DMS153 (cell line): Measurements from ENCODE around the gene CDC42SE1.

Experiments
- DNase-seq: peaks from one replicate; lab custom pipeline; 2025; lab: John Stamatoyannopoulos, UW

Gene CDC42SE1

GRCh38 chr1:151008244-151009205, 50.9 kb downstream of the CDC42SE1 start, which contains the start of gene PRUNE1:
Gene PRUNE1, plus strand, starts transcription at chr1:151008449. Its CDS starts 184 bp downstream, at chr1:151008633.
- DNase-seq = peak; percentile 97

GRCh38 chr1:151007853-151008243, 51.6 kb downstream of the CDC42SE1 start:
- no peak for DNase-seq

- DNase-seq = peak; percentile 89
Observed at GRCh38 chr1:151006327-151007052, 52.9 kb downstream of the CDC42SE1 start, which contains the start of gene MINDY1. Gene MINDY1, minus strand, starts transcription at chr1:151006902. Its CDS starts 4,285 bp downstream, at chr1:151002617.

DNA sequence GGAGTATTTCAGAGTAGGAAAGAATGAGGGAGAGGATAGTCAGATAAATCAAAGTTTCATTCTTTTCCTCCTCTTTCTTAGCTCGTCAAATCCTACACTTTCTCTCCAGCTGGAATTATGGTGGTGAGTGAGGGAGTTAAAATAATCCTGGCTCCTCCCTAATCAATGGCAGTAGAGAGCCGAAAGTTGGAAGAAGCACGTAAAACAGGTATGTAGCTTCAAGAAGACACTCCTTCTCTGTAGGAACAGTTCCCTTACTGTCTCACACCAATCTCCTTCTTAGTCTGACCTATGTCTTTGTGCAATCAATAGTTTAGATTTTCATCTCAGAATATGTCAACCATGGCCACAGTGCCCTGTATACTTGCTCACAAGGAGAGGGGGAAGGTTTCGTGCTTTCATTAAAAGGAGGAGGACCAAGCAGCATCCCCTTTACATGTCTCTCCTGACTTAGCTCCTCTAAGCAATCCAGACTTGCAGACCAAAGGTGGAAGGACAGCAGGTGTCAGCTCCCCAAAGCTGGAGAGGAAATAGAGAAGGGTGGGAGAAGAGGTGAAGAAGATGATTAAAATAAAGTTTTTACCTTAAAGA, 53.6 kb downstream of the CDC42SE1 start:
- no peak for DNase-seq

DNA sequence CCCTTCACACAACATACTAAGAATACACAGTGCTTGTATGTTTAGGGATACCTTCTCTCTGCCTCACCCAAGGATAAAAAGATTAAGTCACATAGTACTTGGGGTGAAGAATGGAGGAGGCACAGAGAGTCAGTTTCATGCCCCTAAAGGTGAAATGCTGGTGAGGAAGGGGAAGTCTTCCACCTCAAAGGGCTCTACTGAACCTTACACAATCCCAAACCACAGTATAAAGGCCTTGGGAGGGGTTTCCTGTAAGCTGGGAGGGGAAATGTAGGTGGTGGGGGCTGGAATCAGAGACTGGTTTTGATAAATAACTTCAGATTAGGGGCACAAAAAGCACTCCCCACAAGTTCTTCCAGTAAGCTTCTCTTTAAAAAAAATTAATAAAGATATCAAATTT, 56.2 kb downstream of the CDC42SE1 start:
- no peak for DNase-seq

DNA sequence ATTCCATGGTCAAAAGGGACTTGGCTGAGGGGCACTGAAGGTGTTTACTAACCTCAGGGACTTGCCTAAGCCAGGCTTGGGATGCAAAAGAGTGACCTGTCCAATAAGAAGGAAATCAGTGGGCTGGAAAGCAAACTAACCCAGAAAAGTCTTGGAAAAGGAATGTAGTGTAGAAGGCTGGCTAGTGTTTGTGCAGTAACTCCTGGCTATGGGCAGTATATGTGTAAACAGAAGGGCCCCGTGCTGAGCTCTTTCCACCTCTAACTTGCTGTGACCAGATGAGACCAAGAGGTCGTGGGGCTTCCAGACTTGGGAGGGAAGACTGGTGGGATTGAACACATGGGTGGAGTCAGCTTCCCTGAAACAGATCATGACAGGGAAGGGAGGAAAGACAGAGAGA, 56.8 kb downstream of the CDC42SE1 start:
- no peak for DNase-seq

GRCh38 chr1:151002051-151002450, 57.4 kb downstream of the CDC42SE1 start:
- no peak for DNase-seq

DNA sequence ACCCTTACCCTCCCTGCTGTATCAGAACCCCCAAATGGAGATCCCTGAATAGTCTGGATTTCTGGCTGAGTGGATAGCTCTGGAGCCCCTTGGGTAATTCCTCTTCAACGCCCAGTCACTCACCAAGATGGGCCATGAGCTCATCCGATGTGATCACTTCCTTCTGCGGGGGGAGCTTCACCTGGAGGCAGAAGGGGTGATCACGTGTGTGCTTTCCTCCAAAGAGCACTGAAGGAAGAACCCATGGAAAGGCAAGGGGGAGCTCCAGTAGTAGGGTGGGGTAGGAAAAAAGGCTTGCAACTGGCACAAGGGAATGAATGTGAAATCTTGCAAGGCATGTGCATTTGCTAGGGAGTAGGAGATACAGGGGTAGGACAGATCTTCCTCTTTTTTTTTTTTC, 57.8 kb downstream of the CDC42SE1 start:
- no peak for DNase-seq
